Psoas muscle (tissue), 8 donors: ENCODE results near the gene CNOT4. TPM values are rescaled to one million over a fixed set of nuclear protein-coding genes. Genes with fewer than 3 reads are reported as not detected.

Experiments used
- ATAC-seq, 4 donors: fragments of 200-7000 bp; cut with Tn5 transposase; one replicate each; pipeline ENCODE4 v1.9.1; 2020; ENCODE audit warnings: moderate library complexity in 3 of 4, mild to moderate bottlenecking in 2 of 4
- DNase-seq, 2 donors: peaks; one replicate each; pipeline ENCODE4 v3.0.0-alpha.2; 2020
- H3K27ac ChIP-seq: fragments of 200-600 bp; one replicate; pipeline ENCODE4 v1.8.0; 2022
- H3K27me3 ChIP-seq, 3 donors: fragments of 200-600 bp in 1 of 3; one replicate each; pipeline versions ENCODE4 v1.6.1 to v1.8.0; 2013 to 2022; ENCODE audit warnings: low read length in 2 of 3, mild to moderate bottlenecking in 2 of 3, moderate library complexity in 1 of 3; ENCODE audit not compliant: insufficient read depth in 3 of 3
- H3K36me3 ChIP-seq, 2 donors: fragments of 200-600 bp in 1 of 2; one replicate each; pipeline versions ENCODE4 v1.6.1 to v1.8.0; 2013 to 2022; ENCODE audit warnings: low read depth in 1 of 2, mild to moderate bottlenecking in 1 of 2, moderate library complexity in 1 of 2; ENCODE audit not compliant: insufficient read depth in 1 of 2
- H3K4me1 ChIP-seq: fragments of 200-600 bp; one replicate; pipeline ENCODE4 v1.8.0; 2022
- H3K4me3 ChIP-seq: fragments of 200-600 bp; one replicate; pipeline ENCODE4 v1.8.0; 2022; ENCODE audit warnings: mild to moderate bottlenecking
- H3K9me3 ChIP-seq: fragments of 200-600 bp; one replicate; pipeline ENCODE4 v1.8.0; 2022
- CTCF ChIP-seq: fragments of 200-600 bp; IDR thresholded peaks from one replicate; pipeline ENCODE4 v1.8.0; 2022; ENCODE audit warnings: antibody characterized with exemption
- WGBS, 3 donors: extraction: QIAGEN DNeasy Blood & Tissue Kit; methylation state at CpG; one replicate each; pipeline versions ENCODE4 v1.1.6 to v1.1.7; 2013; 5-methylcytosine and 5-hydroxymethylcytosine counted together
- intact Hi-C, 2 donors: fragments of 100-400 bp; cut with DNase I; formaldehyde crosslinking; loops; one replicate each; pipeline versions ENCODE4 v1.11.0 to v1.14.2; 2022
- polyA plus RNA-seq, 3 donors: library from polyadenylated mRNA; stranded (reverse); fragments of 200-250 nt; gene quantifications; one replicate each; pipeline ENCODE4 v1.2.3, GENCODE V29; 2013
- total RNA-seq, 4 donors: library from RNA; stranded (reverse); fragmentation: NEBNext Ultra II Directional in 2 of 4; extraction: Animal tissue kit (Norgen Biotek cat#: 25700) in 2 of 4; gene quantifications; one replicate each; pipeline versions ENCODE4 v1.2.1 to v1.2.4, GENCODE V29; 2021 to 2023
- donor health status: healthy with polysubstance abuse.
- donor health status: DM: no; HTN: no; CAD: no; lungs with moderate emphysema.
- donor health status: Bipolar disorder and iron deficiency.
- donor health status: healthy.
- donor health status: DM: yes; HTN: yes; CAD: no.
- donor health status: DM: no; HTN: no; CAD: no.
- donor health status: DM: no; HTN: no; CAD: no.
- donor health status: DM: yes; HTN: yes; CAD: no.

Gene CNOT4
- total and polyA plus RNA-seq, 7 donors = 8.3 to 43.7 (median 27.6) TPM

- TF ChIP-seq CTCF = no peak
- DNase-seq (no peak), ATAC-seq (no peak)
- Histone ChIP-seq H3K27me3 (no peaks in the 10 kb centered on the region), H3K36me3 (peaks cover 0 to 18% of the 10 kb centered on the region in 2 donors), H3K4me3 (no peak overlapping the region), H3K9me3 (no peaks in the 10 kb centered on the region), H3K4me1 (peaks cover 6% of the 10 kb centered on the region), H3K27ac (no peak overlapping the region)
- intact Hi-C loops = no loop called here
These were observed 102.0 kb downstream of the CNOT4 start for GRCh38 chr7:135407884-135408283.

- peaks cover 6% of the 10 kb centered on the region for H3K4me1 ChIP-seq
- H3K27ac ChIP-seq = no peak overlapping the region
- H3K36me3 ChIP-seq = peaks cover 0 to 18% of the 10 kb centered on the region in 2 donors
- no peaks in the 10 kb centered on the region for H3K9me3 ChIP-seq
- DNase-seq (no peak), ATAC-seq (no peak)
- no peak for TF ChIP-seq CTCF
- WGBS, 3 donors = 97 to 98% (median 98%) methylated on average over 3 of the region's 3 CpGs
- intact Hi-C loops = no loop called here
- no peak overlapping the region for H3K4me3 ChIP-seq
- H3K27me3 ChIP-seq = no peaks in the 10 kb centered on the region
These were observed 103.0 kb downstream of the CNOT4 start for GRCh38 chr7:135406918-135407317.

GRCh38 chr7:135405969-135406368, 103.9 kb downstream of the CNOT4 start:
- intact Hi-C loops = no loop called here

GRCh38 chr7:135403302-135403701, 106.6 kb downstream of the CNOT4 start:
- peaks cover 0 to 14% of the 10 kb centered on the region in 2 donors for H3K36me3 ChIP-seq
- H3K9me3 ChIP-seq = no peaks in the 10 kb centered on the region
- no peak overlapping the region for H3K27ac ChIP-seq
- no peak for TF ChIP-seq CTCF
- H3K4me1 ChIP-seq = no peaks in the 10 kb centered on the region
- 91 to 96% (median 94%) methylated on average over 3 of the region's 3 CpGs for WGBS, 3 donors
- H3K27me3 ChIP-seq = no peaks in the 10 kb centered on the region
- intact Hi-C loops = no loop called here
- DNase-seq (no peak), ATAC-seq (no peak)
- no peak overlapping the region for H3K4me3 ChIP-seq

More at GRCh38 chr7:135405969-135406368, 103.9 kb downstream of the CNOT4 start:
- no peak for TF ChIP-seq CTCF
- Histone ChIP-seq H3K36me3 (peaks cover 0 to 18% of the 10 kb centered on the region in 2 donors), H3K9me3 (no peaks in the 10 kb centered on the region), H3K27me3 (no peaks in the 10 kb centered on the region), H3K27ac (no peak overlapping the region), H3K4me1 (peaks cover 6% of the 10 kb centered on the region), H3K4me3 (no peak overlapping the region)
- ATAC-seq (no peak), DNase-seq (no peak)
- WGBS, 3 donors = 81 to 98% (median 96%) methylated on average over 2 of the region's 2 CpGs

- no peaks in the 10 kb centered on the region for H3K27me3 ChIP-seq
- peaks cover 0 to 34% of the 10 kb centered on the region in 2 donors for H3K36me3 ChIP-seq
- no peak for TF ChIP-seq CTCF
- no peak for ATAC-seq
- H3K4me1 ChIP-seq = no peaks in the 10 kb centered on the region
- no peak overlapping the region for H3K27ac ChIP-seq
- no peaks in the 10 kb centered on the region for H3K9me3 ChIP-seq
- H3K4me3 ChIP-seq = no peak overlapping the region
- intact Hi-C loops = no loop called here
- DNase-seq = no peak
These were observed 112.2 kb downstream of the CNOT4 start for GRCh38 chr7:135397689-135398088.
